Measurements from ENCODE around the gene USB1.

- no peak for TF ChIP-seq CTCF (IDR thresholded peaks at IDR 0.05)
- TF ChIP-seq MAX (IDR thresholded peaks at IDR 0.05): no peak
- no peak for TF ChIP-seq BHLHE40 (IDR thresholded peaks at IDR 0.05; ENCODE audit: low read depth, low read length)
These were observed 40.3 kb upstream of the USB1 start for GRCh38 chr16:57960826-57961472.
